ENCODE results near the gene CDKN1C. TPM values are rescaled to one million over a fixed set of nuclear protein-coding genes. Genes with fewer than 3 reads are reported as not detected.

Gene CDKN1C
- total and polyA plus RNA-seq, 2 donors = 13.1 to 23.8 TPM

DNA sequence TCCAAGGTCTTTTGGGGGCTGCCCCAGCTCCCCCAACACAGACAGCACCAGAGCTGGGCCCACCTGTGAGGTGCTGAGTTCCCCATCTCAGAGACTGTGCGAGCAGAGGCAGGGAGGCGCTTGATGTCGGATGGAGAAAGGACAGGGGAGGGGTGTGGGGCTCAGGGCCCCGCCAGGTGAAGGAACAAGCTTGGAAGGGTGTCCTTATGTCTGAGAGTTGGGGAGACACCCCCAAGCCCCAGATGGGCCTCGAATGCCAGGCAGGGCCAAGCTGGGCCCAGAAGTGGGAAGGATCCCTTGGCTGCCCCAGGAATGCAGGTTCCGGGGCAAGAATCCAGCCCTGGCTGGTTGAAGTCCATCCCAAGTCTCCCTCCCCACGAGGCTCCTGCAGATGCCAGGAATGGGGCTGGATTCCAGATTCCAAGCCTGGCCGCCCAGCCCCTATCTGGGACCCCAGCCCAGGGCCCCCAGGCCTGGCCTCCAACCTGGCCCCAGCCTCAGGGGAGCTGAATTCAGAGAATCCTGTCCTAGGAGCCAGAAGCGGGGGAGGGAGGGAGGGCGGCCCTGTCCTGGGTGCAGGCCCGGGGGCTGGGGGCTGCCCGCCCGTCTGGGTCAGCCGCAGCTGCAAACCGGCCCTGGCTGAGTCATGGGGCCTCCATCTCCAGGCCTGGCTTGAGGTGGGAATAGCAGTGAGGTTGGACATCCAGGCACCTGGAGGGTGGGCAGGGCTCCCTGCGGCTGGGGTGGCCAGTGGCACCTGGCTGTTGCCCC, 50.9 kb downstream of the CDKN1C start:
- peaks cover 0 to 7% of the 10 kb centered on the region in 2 donors for H3K27me3 ChIP-seq (ENCODE audit: control insufficient read depth in 2 of 2, insufficient read depth in 1 of 2, low read length in 1 of 2)
- no peak overlapping the region for H3K4me3 ChIP-seq (ENCODE audit: low read length in 2 of 2)
- H3K9me3 ChIP-seq (ENCODE audit: control insufficient read depth in 2 of 2, insufficient read depth in 1 of 2, low read length in 1 of 2) = peaks cover 0 to 13% of the 10 kb centered on the region in 2 donors
- no peak for DNase-seq (ENCODE audit: low read depth in 6 of 9, low spot score in 9 of 9)
- peaks cover 0 to 5% of the 10 kb centered on the region in 2 donors for H3K4me1 ChIP-seq (ENCODE audit: control insufficient read depth in 2 of 2, insufficient read depth in 2 of 2, low read length in 2 of 2)
- no peaks in the 10 kb centered on the region for H3K36me3 ChIP-seq (ENCODE audit: control insufficient read depth in 2 of 2, insufficient read depth in 2 of 2, low read length in 1 of 2)
- no peak overlapping the region for H3K27ac ChIP-seq (ENCODE audit: low read depth in 1 of 2, low read length in 1 of 2)
- WGBS = 96% methylated on average over 16 of the region's 16 CpGs

DNA sequence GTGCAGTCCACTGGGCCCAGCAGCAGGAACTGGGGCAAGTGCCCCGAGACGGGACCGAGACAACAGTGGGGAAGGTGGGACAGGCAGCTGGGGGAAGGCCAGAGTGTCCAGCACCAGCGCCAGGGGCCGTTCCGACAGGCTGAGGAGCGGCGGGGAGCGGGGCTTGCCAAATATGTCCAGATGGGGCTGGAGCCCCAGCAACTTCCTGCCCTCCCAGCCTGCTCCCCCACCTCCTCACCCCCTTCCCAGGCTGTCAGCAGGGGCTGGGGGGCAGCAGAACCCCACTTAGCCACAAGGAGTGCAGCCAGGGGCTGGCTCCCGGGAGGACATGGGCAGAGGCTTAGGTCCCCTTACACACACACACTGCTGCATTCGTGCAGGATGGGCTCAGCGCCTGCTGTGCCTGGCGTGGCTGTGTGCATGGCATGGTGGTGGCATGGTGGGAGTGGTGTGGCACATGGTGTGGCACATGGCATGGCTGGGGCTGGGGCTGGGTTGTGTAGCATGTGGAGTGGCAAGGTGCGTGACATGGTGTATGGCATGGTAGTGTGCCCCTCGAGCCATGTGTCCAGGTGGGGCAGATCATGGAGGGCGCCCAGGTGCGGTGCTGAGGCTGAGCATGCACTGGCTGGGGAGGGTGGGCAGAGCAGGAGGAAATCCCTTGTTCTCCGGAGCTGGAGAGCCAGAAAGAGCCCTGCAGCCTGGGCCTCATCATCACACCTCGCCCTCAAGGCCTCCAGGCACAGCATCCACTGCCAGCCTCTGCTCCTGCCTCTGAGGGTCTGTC, 51.7 kb downstream of the CDKN1C start:
- DNase-seq (ENCODE audit: low read depth in 6 of 9, low spot score in 9 of 9) = no peak
- Histone ChIP-seq H3K27ac (ENCODE audit: low read depth in 1 of 2, low read length in 1 of 2) (no peak overlapping the region), H3K4me1 (ENCODE audit: control insufficient read depth in 2 of 2, insufficient read depth in 2 of 2, low read length in 2 of 2) (peaks cover 0 to 5% of the 10 kb centered on the region in 2 donors), H3K4me3 (ENCODE audit: low read length in 2 of 2) (no peak overlapping the region), H3K27me3 (ENCODE audit: control insufficient read depth in 2 of 2, insufficient read depth in 1 of 2, low read length in 1 of 2) (peaks cover 0 to 7% of the 10 kb centered on the region in 2 donors), H3K36me3 (ENCODE audit: control insufficient read depth in 2 of 2, insufficient read depth in 2 of 2, low read length in 1 of 2) (no peaks in the 10 kb centered on the region), H3K9me3 (ENCODE audit: control insufficient read depth in 2 of 2, insufficient read depth in 1 of 2, low read length in 1 of 2) (peaks cover 0 to 15% of the 10 kb centered on the region in 2 donors)
- 96% methylated on average over 19 of the region's 19 CpGs for WGBS

Other genes starting within 250 kb of the CDKN1C start
- 0.42 TPM for gene KCNQ1OT1, start 185.8 kb downstream of the CDKN1C start, total RNA-seq
- 0.09 TPM for gene KCNQ1OT1, start 185.8 kb downstream of the CDKN1C start, polyA plus RNA-seq
- gene PHLDA2, start 43.6 kb upstream of the CDKN1C start, total RNA-seq = 0.14 TPM
- 2.8 TPM for gene PHLDA2, start 43.6 kb upstream of the CDKN1C start, polyA plus RNA-seq
- 133 TPM for gene NAP1L4, start 106.6 kb upstream of the CDKN1C start, total RNA-seq
- 157 TPM for gene NAP1L4, start 106.6 kb upstream of the CDKN1C start, polyA plus RNA-seq
- 19.1 TPM for gene CARS1, start 171.6 kb upstream of the CDKN1C start, total RNA-seq
- gene CARS1, start 171.6 kb upstream of the CDKN1C start, polyA plus RNA-seq = 30.3 TPM

Measured in thymus (tissue), 11 donors.